RWPE1 (cell line): ENCODE measurements around the gene PACRGL.
A peak's percentile ranks its signal among the peaks of the same experiment; 100 is the strongest.

Experiments used
- CTCF ChIA-PET: fragments of 350-600 bp; sonication (Branson Sonifier 250); formaldehyde crosslinking; extraction: SDS; loops from one replicate; lab custom pipeline; 2021; lab: Yijun Ruan, JAX
- POLR2A ChIA-PET: fragments of 400-600 bp; formaldehyde crosslinking; extraction: SDS; loops from one replicate; lab custom pipeline; 2020; ENCODE audit warnings: antibody characterized with exemption; ENCODE audit not compliant: low non-redundant PET; lab: Yijun Ruan, JAX
- DNase-seq: peaks from one replicate; pipeline ENCODE4 v3.0.0; 2012; ENCODE audit warnings: low spot score
- H3K27ac ChIP-seq: fragments of 450-650 bp; 2 replicates; pipeline ENCODE4 v1.5.1; 2017
- TF ChIP-seq, protein P1 (sequence below): fragments of 450-650 bp; conservative IDR thresholded peaks from 2 replicates; pipeline ENCODE4 v1.5.1; 2017; ENCODE audit warnings: low read depth, mild to moderate bottlenecking

Gene PACRGL

DNA sequence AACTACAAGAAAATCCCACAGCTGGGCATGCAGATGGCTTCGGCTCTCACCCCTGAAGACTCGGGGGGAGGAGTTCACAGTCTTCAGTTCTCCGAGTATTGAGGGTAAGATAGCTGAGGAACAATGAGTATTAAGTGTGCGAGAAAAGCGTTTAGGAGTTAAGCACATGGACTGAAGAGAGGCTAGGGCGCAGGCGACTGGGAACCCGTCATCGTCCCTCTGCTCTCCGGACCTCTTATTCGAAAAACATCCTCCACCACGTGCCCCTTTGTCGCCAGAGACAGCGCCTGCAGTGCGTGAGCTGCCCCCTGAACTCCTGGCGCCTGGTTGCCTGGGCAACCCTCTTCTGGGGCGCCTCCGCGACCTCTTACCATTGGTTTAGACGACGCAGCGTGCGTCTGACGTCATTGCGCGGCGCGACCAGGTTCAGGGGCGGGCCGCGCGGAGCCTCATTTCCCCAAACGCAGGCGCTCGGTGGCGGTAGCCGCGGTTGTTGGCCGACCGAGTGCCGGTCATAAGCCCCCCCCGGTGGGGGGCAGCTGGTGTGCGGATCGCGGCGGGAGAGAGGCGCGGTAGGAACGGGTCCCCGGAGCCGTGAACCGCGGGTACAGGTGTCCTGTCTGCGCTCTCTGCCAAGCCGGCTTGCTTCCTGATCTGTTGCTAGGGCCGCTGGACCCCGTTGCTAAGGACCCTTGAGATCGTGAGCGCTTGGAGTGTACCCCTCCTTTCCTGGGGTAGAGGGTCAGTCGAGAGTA, at the start of gene PACRGL:
Gene PACRGL (plus strand): TSS at position 452 of the 755 bp plus-strand sequence. CDS start 4,024 bp downstream, outside the sequence.
- TF ChIP-seq, protein P1, sequence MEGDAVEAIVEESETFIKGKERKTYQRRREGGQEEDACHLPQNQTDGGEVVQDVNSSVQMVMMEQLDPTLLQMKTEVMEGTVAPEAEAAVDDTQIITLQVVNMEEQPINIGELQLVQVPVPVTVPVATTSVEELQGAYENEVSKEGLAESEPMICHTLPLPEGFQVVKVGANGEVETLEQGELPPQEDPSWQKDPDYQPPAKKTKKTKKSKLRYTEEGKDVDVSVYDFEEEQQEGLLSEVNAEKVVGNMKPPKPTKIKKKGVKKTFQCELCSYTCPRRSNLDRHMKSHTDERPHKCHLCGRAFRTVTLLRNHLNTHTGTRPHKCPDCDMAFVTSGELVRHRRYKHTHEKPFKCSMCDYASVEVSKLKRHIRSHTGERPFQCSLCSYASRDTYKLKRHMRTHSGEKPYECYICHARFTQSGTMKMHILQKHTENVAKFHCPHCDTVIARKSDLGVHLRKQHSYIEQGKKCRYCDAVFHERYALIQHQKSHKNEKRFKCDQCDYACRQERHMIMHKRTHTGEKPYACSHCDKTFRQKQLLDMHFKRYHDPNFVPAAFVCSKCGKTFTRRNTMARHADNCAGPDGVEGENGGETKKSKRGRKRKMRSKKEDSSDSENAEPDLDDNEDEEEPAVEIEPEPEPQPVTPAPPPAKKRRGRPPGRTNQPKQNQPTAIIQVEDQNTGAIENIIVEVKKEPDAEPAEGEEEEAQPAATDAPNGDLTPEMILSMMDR: no peak

DNA sequence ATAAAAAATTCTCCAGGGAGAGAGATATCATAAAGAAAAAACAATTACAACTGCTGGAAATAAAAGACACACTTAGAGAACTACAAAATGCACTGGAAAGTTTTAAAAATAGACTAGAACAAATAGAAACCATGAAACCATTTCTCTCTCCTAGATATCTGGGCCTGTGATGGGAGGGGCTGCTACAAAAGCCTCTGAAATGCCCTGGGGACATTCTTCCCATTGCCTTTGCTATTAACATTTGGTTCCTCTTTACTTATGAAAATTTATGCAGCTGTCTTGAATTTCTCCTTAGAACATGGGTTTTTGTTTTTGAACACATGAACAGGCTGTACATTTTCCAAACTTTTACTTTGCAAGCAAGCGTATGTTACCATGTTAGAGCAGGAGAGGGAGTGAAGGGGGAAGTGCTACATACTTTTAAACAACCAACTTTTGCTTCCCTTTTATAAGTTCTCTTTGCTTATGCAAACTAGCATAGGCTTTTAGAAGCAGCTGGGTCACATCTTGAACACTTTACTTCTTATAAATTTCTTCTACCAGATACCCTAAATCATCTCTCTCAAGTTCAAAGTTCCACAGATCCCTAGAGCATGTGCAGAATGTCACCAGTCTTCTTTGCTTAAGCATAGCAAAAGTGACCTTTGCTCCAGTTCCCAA, 47.9 kb upstream of the PACRGL start:
- TF ChIP-seq, protein P1: no peak
- DNase-seq: no peak
- no peak overlapping the region for H3K27ac ChIP-seq
- ChIA-PET POLR2A (no interaction called here), CTCF (no interaction called here)

More for the DNA sequence above, at the start of gene PACRGL:
- DNase-seq: peak; percentile 84
- POLR2A ChIA-PET: no interaction called here
- peak within 1 kb of the TSS; percentile 49 for H3K27ac ChIP-seq
- CTCF ChIA-PET: interaction anchor here (0.6 to 0.7 kb wide), 2 partner anchors 383 to 457 kb away, joined by 3 read pairs; no protein-coding TSS in a partner anchor

DNA sequence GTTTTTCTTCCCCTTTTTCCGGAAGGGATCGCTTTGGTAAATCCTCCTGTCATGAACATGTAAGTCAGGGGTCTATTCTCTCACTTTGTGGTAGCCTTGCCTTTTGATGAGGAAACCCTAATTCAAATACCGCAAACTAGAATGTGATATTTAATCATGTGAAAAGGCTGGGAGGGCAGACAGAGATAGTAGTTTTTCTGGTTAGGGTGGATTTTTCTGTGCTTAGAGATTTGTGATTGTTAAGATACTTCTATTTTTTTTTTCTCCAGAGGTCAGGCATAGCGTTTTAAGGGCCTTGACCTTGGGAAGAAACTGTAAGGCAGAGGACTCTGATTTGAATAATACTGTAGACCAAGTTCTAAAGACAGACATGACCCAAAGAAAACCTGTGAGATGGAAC, 41.8 kb upstream of the PACRGL start:
- no peak overlapping the region for H3K27ac ChIP-seq
- ChIA-PET CTCF (no interaction called here), POLR2A (no interaction called here)
- TF ChIP-seq, protein P1: no peak
- no peak for DNase-seq

DNA sequence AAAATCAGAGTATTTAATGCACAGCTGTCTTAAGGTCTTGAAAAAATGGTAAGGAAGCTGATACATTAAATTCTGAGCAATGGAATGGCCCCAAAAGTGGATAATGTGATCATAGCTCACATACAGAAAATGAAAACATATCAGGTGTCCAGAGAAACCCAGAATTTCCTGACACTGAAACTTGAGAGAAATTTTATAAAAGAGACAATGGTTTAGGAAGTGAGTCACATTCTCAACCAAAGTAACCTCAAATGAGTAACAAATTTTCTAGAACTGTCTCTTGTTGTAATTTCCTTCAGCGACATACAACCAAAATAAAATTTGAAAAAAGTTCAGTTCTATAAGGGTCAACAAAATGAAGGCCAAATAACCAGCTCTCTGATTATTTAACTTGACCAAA, 37.4 kb upstream of the PACRGL start:
- peak; percentile 4 for DNase-seq
- no peak overlapping the region for H3K27ac ChIP-seq
- TF ChIP-seq, protein P1: no peak
- ChIA-PET POLR2A (no interaction called here), CTCF (no interaction called here)

DNA sequence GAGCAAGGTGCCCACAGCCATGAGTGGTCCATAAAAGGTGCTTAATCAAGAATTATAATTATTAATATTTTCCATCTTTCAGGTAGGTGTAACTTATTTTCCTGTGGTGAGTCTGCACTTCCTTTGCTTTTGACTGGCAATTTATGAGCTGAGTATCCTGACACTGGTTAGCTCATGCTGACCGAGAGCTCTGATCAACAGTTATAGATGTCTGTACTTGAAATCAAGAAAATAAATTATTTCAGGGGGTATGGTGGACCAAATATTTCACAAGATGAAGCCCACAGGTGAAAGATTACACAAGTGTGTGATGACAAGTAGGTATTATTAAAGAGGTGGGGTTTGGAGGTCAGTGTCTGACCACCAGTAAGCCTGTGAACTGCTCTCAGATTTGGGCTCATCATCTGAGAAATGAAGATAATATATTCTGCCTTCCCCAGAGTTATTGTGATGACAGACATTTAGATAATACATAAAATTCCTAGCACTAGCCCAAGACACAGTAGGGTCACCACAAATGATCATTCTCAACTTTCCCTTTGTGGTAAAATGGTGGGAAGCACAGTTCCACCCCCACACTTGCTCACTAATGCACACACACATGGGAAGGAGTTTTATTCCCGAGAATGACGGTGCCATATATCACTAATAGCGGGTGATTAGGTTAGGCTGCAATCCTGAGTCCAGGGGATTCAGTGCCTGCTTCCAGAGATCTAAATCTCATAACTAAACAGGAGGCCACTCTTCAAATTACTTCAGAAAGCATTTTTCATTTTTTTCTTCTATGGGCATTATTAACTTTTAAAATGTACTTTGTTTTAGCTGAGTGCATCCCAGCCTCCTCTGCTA, 34.0 kb upstream of the PACRGL start:
- DNase-seq: no peak
- TF ChIP-seq, protein P1: no peak
- no peak overlapping the region for H3K27ac ChIP-seq
- ChIA-PET POLR2A (no interaction called here), CTCF (interaction anchor here (0.7 kb wide), 1 partner anchor 248 kb away, joined by 3 read pairs; no protein-coding TSS in a partner anchor)

DNA sequence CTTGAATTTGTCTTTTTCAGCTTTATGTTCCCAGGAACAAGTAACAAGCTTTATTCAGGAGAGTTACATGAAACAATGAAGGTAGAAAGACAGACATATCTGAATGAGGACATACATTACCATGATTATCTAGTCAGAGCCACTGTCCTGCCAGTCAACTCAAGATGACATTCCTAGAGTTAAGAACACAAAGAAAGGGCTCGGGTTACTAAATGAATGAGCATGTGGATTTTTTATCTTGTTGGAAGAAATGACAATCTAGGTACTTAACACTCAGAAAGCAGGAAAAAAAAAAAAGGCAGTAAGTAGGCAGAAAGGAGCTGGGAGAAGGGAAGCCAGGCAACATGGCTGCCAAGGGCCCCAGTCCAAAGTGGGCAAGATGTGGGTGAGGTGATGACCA, 28.0 kb upstream of the PACRGL start:
- POLR2A ChIA-PET: no interaction called here
- no peak for DNase-seq
- no peak overlapping the region for H3K27ac ChIP-seq
- TF ChIP-seq, protein P1: no peak
- CTCF ChIA-PET: no interaction called here
